Large intestine (tissue), 12 donors: ENCODE measurements around the gene MNT. TPM values are rescaled to one million over a fixed set of nuclear protein-coding genes. Genes with fewer than 3 reads are reported as not detected.
A peak's percentile ranks its signal among the peaks of the same experiment; 100 is the strongest.
"Not testable (repeated sequence)": the region's sequence is repeated elsewhere in the genome, so short reads cannot be mapped to it uniquely, and the experiment has no call there.

ENCODE experiments used
- DNase-seq, 2 donors: peaks; one replicate each; pipeline versions ENCODE4 v3.0.0 to v3.0.0-alpha.2; 2013
- H3K27ac ChIP-seq: one replicate; pipeline ENCODE4 v1.5.1; 2013; ENCODE audit warnings: low read length
- H3K27me3 ChIP-seq: 2 replicates; pipeline ENCODE4 v1.6.1; 2013; ENCODE audit warnings: low read length; ENCODE audit not compliant: control insufficient read depth, insufficient read depth
- H3K36me3 ChIP-seq: 2 replicates; pipeline ENCODE4 v1.6.1; 2013; ENCODE audit warnings: low read length; ENCODE audit not compliant: control insufficient read depth, insufficient read depth
- H3K4me1 ChIP-seq: one replicate; pipeline ENCODE4 v1.6.1; 2013; ENCODE audit warnings: low read length; ENCODE audit not compliant: control insufficient read depth, insufficient read depth
- H3K4me3 ChIP-seq: one replicate; pipeline ENCODE4 v1.5.1; 2013; ENCODE audit warnings: low read length
- H3K9me3 ChIP-seq: one replicate; pipeline ENCODE4 v1.6.1; 2013; ENCODE audit warnings: mild to moderate bottlenecking, low read depth, low read length, moderate library complexity; ENCODE audit not compliant: control insufficient read depth
- WGBS: methylation state at CpG from one replicate; pipeline ENCODE4 v1.1.5; 2013; ENCODE audit warnings: low lambda C conversion rate; ENCODE audit not compliant: insufficient coverage; 5-methylcytosine and 5-hydroxymethylcytosine counted together
- long read RNA-seq, 11 donors: transcript quantifications; one replicate each; lab custom pipeline, GENCODE V29; 2026
- polyA plus RNA-seq: library from polyadenylated mRNA; unstranded; fragments of 120-200 nt; gene quantifications from one replicate; pipeline ENCODE4 v1.2.1, GENCODE V29; 2013

Gene MNT, protein sequence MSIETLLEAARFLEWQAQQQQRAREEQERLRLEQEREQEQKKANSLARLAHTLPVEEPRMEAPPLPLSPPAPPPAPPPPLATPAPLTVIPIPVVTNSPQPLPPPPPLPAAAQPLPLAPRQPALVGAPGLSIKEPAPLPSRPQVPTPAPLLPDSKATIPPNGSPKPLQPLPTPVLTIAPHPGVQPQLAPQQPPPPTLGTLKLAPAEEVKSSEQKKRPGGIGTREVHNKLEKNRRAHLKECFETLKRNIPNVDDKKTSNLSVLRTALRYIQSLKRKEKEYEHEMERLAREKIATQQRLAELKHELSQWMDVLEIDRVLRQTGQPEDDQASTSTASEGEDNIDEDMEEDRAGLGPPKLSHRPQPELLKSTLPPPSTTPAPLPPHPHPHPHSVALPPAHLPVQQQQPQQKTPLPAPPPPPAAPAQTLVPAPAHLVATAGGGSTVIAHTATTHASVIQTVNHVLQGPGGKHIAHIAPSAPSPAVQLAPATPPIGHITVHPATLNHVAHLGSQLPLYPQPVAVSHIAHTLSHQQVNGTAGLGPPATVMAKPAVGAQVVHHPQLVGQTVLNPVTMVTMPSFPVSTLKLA
- polyA plus RNA-seq = 20.3 TPM
- long read RNA-seq, donor 1, full-length matches to known transcripts = 3 of 12 reads
- long read RNA-seq, donor 1, partial matches to known transcripts = 9 of 12 reads
- long read RNA-seq, donor 1, other reads (novel, unspliced or antisense) = 0 of 12 reads
- long read RNA-seq, donor 2, full-length matches to known transcripts = 14 of 29 reads
- long read RNA-seq, donor 2, partial matches to known transcripts = 15 of 29 reads
- long read RNA-seq, donor 2, other reads (novel, unspliced or antisense) = 0 of 29 reads
- long read RNA-seq, donor 3 = 0 reads
- long read RNA-seq, donor 4 = 0 reads
- long read RNA-seq, donor 5, full-length matches to known transcripts = 3 of 8 reads
- long read RNA-seq, donor 5, partial matches to known transcripts = 5 of 8 reads
- long read RNA-seq, donor 5, other reads (novel, unspliced or antisense) = 0 of 8 reads
- long read RNA-seq, donor 6, full-length matches to known transcripts = 8 of 20 reads
- long read RNA-seq, donor 6, partial matches to known transcripts = 12 of 20 reads
- long read RNA-seq, donor 6, other reads (novel, unspliced or antisense) = 0 of 20 reads
- long read RNA-seq, donor 7, full-length matches to known transcripts = 4 of 10 reads
- long read RNA-seq, donor 7, partial matches to known transcripts = 6 of 10 reads
- long read RNA-seq, donor 7, other reads (novel, unspliced or antisense) = 0 of 10 reads
- long read RNA-seq, donor 8, full-length matches to known transcripts = 12 of 20 reads
- long read RNA-seq, donor 8, partial matches to known transcripts = 8 of 20 reads
- long read RNA-seq, donor 8, other reads (novel, unspliced or antisense) = 0 of 20 reads
- long read RNA-seq, donor 9, full-length matches to known transcripts = 4 of 4 reads
- long read RNA-seq, donor 9, partial matches to known transcripts = 0 of 4 reads
- long read RNA-seq, donor 9, other reads (novel, unspliced or antisense) = 0 of 4 reads
- long read RNA-seq, donor 10, full-length matches to known transcripts = 3 of 3 reads
- long read RNA-seq, donor 10, partial matches to known transcripts = 0 of 3 reads
- long read RNA-seq, donor 10, other reads (novel, unspliced or antisense) = 0 of 3 reads
- long read RNA-seq, donor 11, full-length matches to known transcripts = 2 of 2 reads
- long read RNA-seq, donor 11, partial matches to known transcripts = 0 of 2 reads
- long read RNA-seq, donor 11, other reads (novel, unspliced or antisense) = 0 of 2 reads

DNA sequence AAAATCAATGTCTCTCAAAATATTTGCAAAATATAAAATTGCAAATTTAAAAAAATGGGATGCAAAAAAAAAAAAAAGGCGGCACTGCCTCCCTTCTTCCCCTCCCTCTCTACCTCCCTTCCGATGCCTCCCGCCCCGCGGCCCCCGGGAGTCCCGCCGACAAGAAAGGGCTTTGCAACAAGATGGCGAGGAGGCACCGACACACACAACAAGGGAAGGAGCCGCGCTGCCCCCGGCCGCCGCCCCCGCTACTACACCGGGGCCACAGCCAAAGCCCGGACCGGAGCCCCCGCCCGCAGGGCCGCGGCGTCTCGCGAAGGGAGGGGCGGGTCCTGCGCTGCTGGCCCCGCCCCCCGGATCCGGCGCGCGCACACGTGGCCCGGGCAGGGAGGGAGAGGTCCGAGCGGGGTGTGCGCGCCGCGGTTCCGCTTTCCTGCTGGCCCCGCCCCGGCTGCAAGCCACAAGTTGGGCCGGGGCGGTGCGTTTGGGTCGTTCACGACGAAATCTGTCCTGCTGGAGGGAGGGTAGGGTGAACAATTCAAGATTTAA lies at the start of gene MNT:
MNT (minus strand) TSS at position 184 of the 549 bp plus-strand sequence. CDS start 348 bp downstream, outside the sequence.
- Histone ChIP-seq H3K36me3 (peaks cover 2% of the 10 kb centered on the region), H3K27me3 (no peaks in the 10 kb centered on the region), H3K4me3 (peak within 1 kb of the TSS; percentile 96), H3K9me3 (peaks cover 5% of the 10 kb centered on the region), H3K4me1 (peaks cover 53% of the 10 kb centered on the region), H3K27ac (peak within 1 kb of the TSS; percentile 100)
- DNase-seq = peak; percentile 94 to 97
- WGBS = no CpG with 5 or more reads among the region's 51 CpGs

DNA sequence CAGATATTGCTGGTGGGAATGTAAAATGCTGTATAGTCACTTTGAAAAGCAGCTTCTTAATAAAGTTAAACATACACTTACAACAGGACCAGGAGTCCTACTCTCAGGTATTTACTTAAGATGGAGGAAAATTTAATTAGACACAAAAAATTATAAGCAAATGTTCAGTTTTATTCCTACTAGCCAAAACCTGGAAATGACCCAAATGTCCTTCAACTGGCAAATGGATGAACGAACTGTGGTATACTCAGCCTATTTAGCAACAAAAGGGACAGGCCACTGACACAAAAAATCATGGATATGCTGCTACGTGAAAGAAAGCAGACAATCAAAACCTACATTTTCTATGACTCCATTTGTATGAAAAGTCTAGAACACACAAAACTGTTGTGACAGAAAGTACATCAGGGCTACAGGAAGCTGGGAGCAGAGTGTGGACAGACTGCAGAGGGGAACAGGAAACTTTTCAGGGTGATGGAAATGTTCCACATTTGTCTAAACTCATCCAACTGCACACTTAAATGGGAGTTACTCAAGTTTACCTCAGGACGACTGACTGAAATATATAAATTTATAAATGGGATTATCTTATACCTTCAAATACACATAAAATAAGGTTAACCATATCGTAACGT lies 49.3 kb upstream of the MNT start:
- Histone ChIP-seq H3K27ac (no peak overlapping the region), H3K9me3 (peaks cover 6% of the 10 kb centered on the region), H3K4me3 (no peak overlapping the region), H3K36me3 (peaks cover 2% of the 10 kb centered on the region), H3K27me3 (no peaks in the 10 kb centered on the region), H3K4me1 (no peaks in the 10 kb centered on the region)
- DNase-seq = no peak
- 100% methylated on average over 1 of the region's 5 CpGs for WGBS

DNA sequence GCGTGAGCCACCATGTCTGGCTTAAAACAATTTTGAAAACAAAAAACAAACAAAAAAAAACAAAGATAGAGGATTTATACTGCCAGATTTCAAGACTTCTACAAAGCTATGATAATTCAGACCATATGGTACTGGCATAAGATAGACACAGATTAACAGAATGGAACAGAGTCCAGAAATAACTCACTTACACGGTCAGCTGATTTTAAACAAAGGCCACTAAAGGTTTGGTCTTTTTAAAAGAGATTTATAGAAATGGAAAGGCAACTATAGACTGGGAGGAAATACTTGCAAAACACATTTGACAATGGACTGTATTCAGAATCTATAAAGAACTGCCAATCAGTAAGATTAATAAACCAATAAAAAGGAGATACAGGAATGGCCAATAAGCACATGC lies 48.6 kb upstream of the MNT start:
- no peaks in the 10 kb centered on the region for H3K4me1 ChIP-seq
- no peaks in the 10 kb centered on the region for H3K27me3 ChIP-seq
- H3K27ac ChIP-seq = no peak overlapping the region
- peaks cover 2% of the 10 kb centered on the region for H3K36me3 ChIP-seq
- H3K9me3 ChIP-seq = peaks cover 6% of the 10 kb centered on the region
- DNase-seq = no peak
- H3K4me3 ChIP-seq = no peak overlapping the region
- WGBS = 100% methylated on average over 1 of the region's 2 CpGs

DNA sequence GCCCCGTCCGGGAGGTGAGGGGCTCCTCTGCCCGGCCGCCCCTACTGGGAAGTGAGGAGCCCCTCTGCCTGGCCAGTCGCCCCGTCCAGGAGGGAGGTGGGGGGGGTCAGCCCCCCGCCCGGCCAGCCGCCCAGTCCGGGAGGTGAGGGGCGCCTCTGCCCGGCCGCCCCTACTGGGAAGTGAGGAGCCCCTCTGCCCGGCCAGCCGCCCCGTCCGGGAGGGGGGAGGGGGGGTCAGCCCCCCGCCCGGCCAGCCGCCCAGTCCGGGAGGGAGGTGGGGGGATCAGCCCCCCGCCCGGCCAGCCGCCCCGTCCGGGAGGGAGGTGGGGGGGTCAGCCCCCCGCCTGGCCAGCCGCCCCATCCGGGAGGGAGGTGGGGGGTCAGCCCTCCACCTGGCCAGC lies 46.6 kb upstream of the MNT start:
- no CpG with 5 or more reads among the region's 29 CpGs for WGBS
- H3K27me3 ChIP-seq, H3K4me3 ChIP-seq, H3K36me3 ChIP-seq, DNase-seq, H3K27ac ChIP-seq, H3K9me3 ChIP-seq, H3K4me1 ChIP-seq: not testable (repeated sequence)

DNA sequence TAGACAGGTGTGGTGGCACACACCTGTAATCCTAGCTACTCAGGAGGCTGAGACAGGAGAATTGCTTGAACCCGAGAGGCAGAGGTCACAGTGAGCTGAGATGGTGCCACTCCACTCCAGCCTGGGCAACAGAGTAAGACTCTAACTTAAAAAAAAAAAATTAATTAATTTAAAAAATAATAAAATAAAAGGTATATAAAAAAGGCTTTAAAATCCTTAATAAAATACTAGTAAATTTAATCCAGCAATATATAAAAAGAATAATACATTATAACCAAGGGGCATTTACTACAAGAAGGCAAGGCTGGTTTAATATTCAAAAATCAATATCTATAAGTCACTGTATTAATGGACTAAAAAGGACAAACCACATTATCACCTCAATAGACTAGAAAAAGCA lies 44.8 kb upstream of the MNT start:
- no peaks in the 10 kb centered on the region for H3K27me3 ChIP-seq
- no peak overlapping the region for H3K27ac ChIP-seq
- no peak overlapping the region for H3K4me3 ChIP-seq
- no CpG with 5 or more reads among the region's 1 CpG for WGBS
- H3K4me1 ChIP-seq = peaks cover 7% of the 10 kb centered on the region
- no peak for DNase-seq
- H3K9me3 ChIP-seq = peaks cover 6% of the 10 kb centered on the region
- H3K36me3 ChIP-seq = peaks cover 4% of the 10 kb centered on the region

DNA sequence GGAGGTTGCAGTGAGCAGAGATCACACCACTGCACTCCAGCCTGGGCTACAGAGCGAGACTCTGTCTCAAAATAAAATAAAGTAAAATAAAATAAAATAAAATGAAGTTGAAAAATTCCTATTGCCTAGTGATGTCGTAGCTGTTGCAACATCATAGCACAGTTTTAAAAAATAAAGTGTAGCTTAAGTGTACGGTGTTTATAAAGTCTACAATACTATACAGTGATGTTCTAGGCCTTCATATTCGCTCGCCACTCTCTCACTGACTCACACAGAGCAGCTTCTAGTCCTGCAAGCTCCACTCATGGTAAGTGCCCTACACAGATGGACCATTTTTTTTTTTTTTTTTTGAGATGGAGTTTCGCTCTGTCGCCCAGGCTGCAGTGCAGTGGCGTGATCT lies 43.5 kb upstream of the MNT start:
- no peak overlapping the region for H3K27ac ChIP-seq
- 98% methylated on average over 4 of the region's 8 CpGs for WGBS
- H3K27me3 ChIP-seq = no peaks in the 10 kb centered on the region
- H3K9me3 ChIP-seq = peaks cover 6% of the 10 kb centered on the region
- H3K36me3 ChIP-seq = peaks cover 11% of the 10 kb centered on the region
- H3K4me1 ChIP-seq = peaks cover 7% of the 10 kb centered on the region
- no peak overlapping the region for H3K4me3 ChIP-seq
- DNase-seq = no peak

DNA sequence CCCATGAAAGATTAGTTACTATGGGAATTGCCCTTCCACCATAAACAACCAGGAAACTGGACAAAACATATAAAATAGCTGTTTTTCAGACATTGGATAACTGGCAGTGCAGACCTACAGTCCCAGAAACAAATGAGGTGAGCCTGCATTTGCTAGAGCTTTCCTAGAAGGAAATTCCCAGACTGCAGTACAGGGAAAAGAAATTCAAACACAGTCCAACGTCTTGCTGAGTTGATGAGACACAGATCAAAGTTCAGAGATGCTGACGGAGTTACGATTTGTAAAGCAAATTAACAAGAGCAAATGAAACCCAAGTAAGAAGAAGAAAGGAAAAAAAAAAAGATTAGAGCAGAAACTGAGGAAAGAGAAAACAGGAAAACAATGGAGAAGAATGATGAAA lies 41.3 kb upstream of the MNT start:
- no peaks in the 10 kb centered on the region for H3K27me3 ChIP-seq
- H3K9me3 ChIP-seq = peaks cover 6% of the 10 kb centered on the region
- peaks cover 25% of the 10 kb centered on the region for H3K36me3 ChIP-seq
- peak; percentile 60 to 85 for DNase-seq
- H3K4me3 ChIP-seq = no peak overlapping the region
- peak overlapping the region; percentile 69 for H3K27ac ChIP-seq
- H3K4me1 ChIP-seq = peaks cover 7% of the 10 kb centered on the region
- 8% methylated on average over 3 of the region's 3 CpGs for WGBS

DNA sequence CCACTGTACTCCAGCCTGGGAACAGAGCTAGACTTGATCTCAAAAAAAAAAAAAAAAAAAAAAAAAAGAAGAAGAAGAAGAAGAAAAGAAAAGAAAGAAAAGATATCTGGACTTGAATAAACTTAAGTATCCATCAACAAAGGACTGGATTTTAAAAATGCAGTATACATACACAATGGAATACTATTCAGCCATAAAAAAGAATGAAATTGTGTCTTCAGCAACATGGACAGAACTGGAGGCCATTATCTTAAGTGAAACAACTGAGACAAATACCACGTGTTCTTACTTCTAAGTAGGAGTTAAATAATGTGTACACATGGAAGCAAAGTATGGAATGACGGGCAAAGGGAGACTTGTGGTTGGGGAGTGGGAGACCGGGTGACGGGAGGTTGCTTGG lies 40.1 kb upstream of the MNT start:
- H3K27me3 ChIP-seq = no peaks in the 10 kb centered on the region
- no peak for DNase-seq
- H3K4me1 ChIP-seq = peaks cover 7% of the 10 kb centered on the region
- peaks cover 38% of the 10 kb centered on the region for H3K36me3 ChIP-seq
- no peak overlapping the region for H3K27ac ChIP-seq
- 76% methylated on average over 2 of the region's 4 CpGs for WGBS
- H3K4me3 ChIP-seq = no peak overlapping the region
- H3K9me3 ChIP-seq = no peaks in the 10 kb centered on the region

DNA sequence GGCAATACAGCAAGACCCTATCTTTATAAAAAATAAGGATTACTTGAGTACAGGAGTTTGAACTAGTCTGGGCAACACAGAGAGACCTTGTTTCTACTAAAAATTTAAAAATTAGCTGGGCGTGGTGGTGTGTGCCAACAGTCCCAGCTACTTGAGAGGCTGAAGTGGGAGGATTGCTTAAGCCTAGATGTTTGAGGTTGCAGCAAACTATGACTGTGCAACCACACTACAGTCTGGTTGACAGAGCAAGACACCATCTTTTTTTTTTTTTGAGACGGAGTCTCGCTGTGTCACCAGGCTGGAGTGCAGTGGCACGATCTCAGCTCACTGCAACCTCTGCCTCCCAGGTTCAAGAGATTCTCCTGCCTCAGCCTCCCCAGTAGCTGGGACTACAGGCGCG lies 39.1 kb upstream of the MNT start:
- not testable (repeated sequence) for H3K4me1 ChIP-seq, H3K9me3 ChIP-seq, H3K27ac ChIP-seq, DNase-seq, H3K4me3 ChIP-seq, H3K27me3 ChIP-seq
- WGBS = no CpG with 5 or more reads among the region's 6 CpGs
- H3K36me3 ChIP-seq = peaks cover 46% of the 10 kb centered on the region
